IMR-90 (cell line): ENCODE results near the gene ZNF365. TPM values are rescaled to one million over a fixed set of nuclear protein-coding genes. Genes with fewer than 3 reads are reported as not detected.

ENCODE experiments used
- ATAC-seq: fragments of 200-7000 bp; cut with Tn5 transposase; 2 replicates; pipeline ENCODE4 v1.9.1; 2020; ENCODE audit warnings: low read depth, mild to moderate bottlenecking, moderate library complexity
- BruUV-seq: library from RNA; stranded (reverse); fragments of 400-500 nt; replicated peaks from 2 replicates; lab custom pipeline; 2021; lab: Mats Ljungman, UMichigan
- CTCF ChIA-PET: fragments of 300-600 bp; formaldehyde crosslinking; extraction: SDS; loops from one replicate; lab custom pipeline; 2021; ENCODE audit warnings: antibody characterized with exemption; lab: Yijun Ruan, JAX
- POLR2A ChIA-PET: fragments of 300-600 bp; sonication (Branson Sonifier 250); formaldehyde crosslinking; loops from one replicate; lab custom pipeline; 2022; ENCODE audit warnings: antibody characterized with exemption; ENCODE audit not compliant: unreplicated experiment; lab: Charles Lee
- DNase-seq: peaks from one replicate; pipeline ENCODE4 v3.0.0; 2013
- H2AFZ ChIP-seq: replicated peaks from 2 replicates; pipeline ENCODE3; 2013; ENCODE audit warnings: low read length, mild to moderate bottlenecking; ENCODE audit not compliant: poor library complexity
- H2AK5ac ChIP-seq: 2 replicates; pipeline ENCODE4 v1.6.1; 2013; ENCODE audit warnings: low read depth, low read length, inconsistent platforms
- H2AK9ac ChIP-seq: replicated peaks from 2 replicates; pipeline ENCODE3; 2013; ENCODE audit warnings: mild to moderate bottlenecking, low read depth, low read length, moderate library complexity; ENCODE audit not compliant: poor library complexity
- H2BK120ac ChIP-seq: 2 replicates; pipeline ENCODE4 v1.6.1; 2013; ENCODE audit warnings: low read depth, low read length, inconsistent platforms
- H2BK15ac ChIP-seq: 3 replicates; pipeline ENCODE4 v1.6.1; 2013; ENCODE audit warnings: low read depth, low read length, inconsistent platforms
- H2BK20ac ChIP-seq: 2 replicates; pipeline ENCODE4 v1.6.1; 2013; ENCODE audit warnings: low read depth, mild to moderate bottlenecking, inconsistent platforms, low read length, moderate library complexity
- H2BK5ac ChIP-seq: 2 replicates; pipeline ENCODE4 v1.6.1; 2013; ENCODE audit warnings: mild to moderate bottlenecking, low read depth, low read length, inconsistent platforms; ENCODE audit not compliant: poor library complexity, severe bottlenecking
- H3K14ac ChIP-seq: replicated peaks from 2 replicates; pipeline ENCODE4 v1.6.1; 2013; ENCODE audit warnings: low read depth, low read length, inconsistent platforms
- H3K18ac ChIP-seq: 2 replicates; pipeline ENCODE4 v1.6.1; 2013; ENCODE audit warnings: low read depth, low read length, control low read depth
- H3K23ac ChIP-seq: 2 replicates; pipeline ENCODE4 v1.6.1; 2013; ENCODE audit warnings: low read depth, low read length, inconsistent platforms
- H3K27ac ChIP-seq: 2 replicates; pipeline ENCODE4 v1.5.1; 2013; ENCODE audit warnings: mild to moderate bottlenecking, control low read depth, low read length; ENCODE audit not compliant: insufficient read depth
- H3K27me3 ChIP-seq: 2 replicates; pipeline ENCODE4 v1.6.1; 2013; ENCODE audit warnings: low read length; ENCODE audit not compliant: control insufficient read depth, insufficient read depth
- H3K36me3 ChIP-seq: 2 replicates; pipeline ENCODE4 v1.6.1; 2013; ENCODE audit warnings: low read length, mixed read lengths; ENCODE audit not compliant: control insufficient read depth, insufficient read depth
- H3K4ac ChIP-seq: 2 replicates; pipeline ENCODE4 v1.6.1; 2013; ENCODE audit warnings: low read depth, low read length, inconsistent platforms
- H3K4me1 ChIP-seq: 2 replicates; pipeline ENCODE4 v1.6.1; 2013; ENCODE audit warnings: low read length, mixed read lengths; ENCODE audit not compliant: control insufficient read depth, insufficient read depth
- H3K4me2 ChIP-seq: 2 replicates; pipeline ENCODE4 v1.6.1; 2013; ENCODE audit warnings: low read depth, mild to moderate bottlenecking, control low read depth, low read length, moderate library complexity
- H3K4me3 ChIP-seq: 2 replicates; pipeline ENCODE4 v1.5.1; 2013; ENCODE audit warnings: low read depth, mild to moderate bottlenecking, control low read depth, low read length, moderate library complexity; ENCODE audit not compliant: insufficient read depth
- H3K56ac ChIP-seq: 2 replicates; pipeline ENCODE4 v1.6.1; 2013; ENCODE audit warnings: low read length, inconsistent platforms; ENCODE audit not compliant: insufficient read depth; ENCODE audit errors: extremely low read depth
- H3K79me1 ChIP-seq, 2 experiments: 2 replicates each; pipeline ENCODE4 v1.6.1; 2013; ENCODE audit warnings: low read length in 2 of 2, inconsistent platforms in 1 of 2, low read depth in 1 of 2
- H3K9ac ChIP-seq: 2 replicates; pipeline ENCODE4 v1.6.1; 2013; ENCODE audit warnings: low read depth, low read length, control low read depth
- H3K9me1 ChIP-seq: 2 replicates; pipeline ENCODE4 v1.6.1; 2013; ENCODE audit warnings: low read length, inconsistent platforms; ENCODE audit not compliant: insufficient read depth
- H3K9me3 ChIP-seq: 2 replicates; pipeline ENCODE4 v1.6.1; 2013; ENCODE audit warnings: low read length; ENCODE audit not compliant: control insufficient read depth, insufficient read depth
- H4K20me1 ChIP-seq: 2 replicates; pipeline ENCODE4 v1.6.1; 2013; ENCODE audit warnings: low read length, inconsistent platforms; ENCODE audit not compliant: insufficient read depth
- H4K5ac ChIP-seq: 2 replicates; pipeline ENCODE4 v1.6.1; 2013; ENCODE audit warnings: mild to moderate bottlenecking, low read depth, low read length, control low read depth
- H4K8ac ChIP-seq, 2 experiments: 2 replicates each; pipeline ENCODE4 v1.6.1; 2013; ENCODE audit warnings: low read depth in 2 of 2, low read length in 2 of 2, control low read depth in 1 of 2, inconsistent platforms in 1 of 2
- H4K91ac ChIP-seq: 2 replicates; pipeline ENCODE4 v1.6.1; 2013; ENCODE audit warnings: low read depth, low read length, inconsistent platforms; ENCODE audit not compliant: insufficient read depth
- MAZ ChIP-seq: IDR thresholded peaks from 2 replicates; pipeline ENCODE4 v1.6.1; 2012; ENCODE audit warnings: low read depth, mild to moderate bottlenecking, low read length, improper control_type of control experiment, moderate library complexity, borderline replicate concordance
- MXI1 ChIP-seq: IDR thresholded peaks from 2 replicates; pipeline ENCODE4 v1.6.1; 2012; ENCODE audit warnings: low read depth, mild to moderate bottlenecking, low read length, moderate library complexity, borderline replicate concordance
- USF2 ChIP-seq: fragments of 150-350 bp; IDR thresholded peaks from 2 replicates; pipeline ENCODE4 v1.6.1; 2017; ENCODE audit warnings: mild to moderate bottlenecking, antibody characterized with exemption, low read length, low read depth
- WGBS, 2 experiments: methylation state at CpG; one replicate each; pipeline versions ENCODE4 v1.1.5 to v1.1.7; 2013; ENCODE audit warnings: missing lambda C conversion rate in 2 of 2; ENCODE audit not compliant: insufficient read length in 1 of 2; ENCODE audit errors: extremely low coverage in 2 of 2; 5-methylcytosine and 5-hydroxymethylcytosine counted together
- dilution Hi-C: fragments of 300-500 bp; cut with HindIII; formaldehyde crosslinking; loops from one replicate; pipeline ENCODE4 v1.14.3; 2018; ENCODE audit warnings: low sequenced_read_pairs; ENCODE audit not compliant: unreplicated experiment
- in situ Hi-C: fragments of 300-500 bp; cut with MboI; formaldehyde crosslinking; loops from 3 replicates; pipeline ENCODE4 v1.14.3; 2019; ENCODE audit warnings: low sequenced_read_pairs, inconsistent platforms, mixed read lengths
- intact Hi-C: fragments of 100-400 bp; cut with micrococcal nuclease; formaldehyde crosslinking; loops from 2 replicates; pipeline ENCODE4 v1.10.0; 2022
- polyA plus RNA-seq, 3 experiments: library from polyadenylated mRNA; depleted of rRNA; stranded (reverse); fragments of >200 nt; gene quantifications; 2 replicates each; pipeline ENCODE4 v1.2.3, GENCODE V29; 2012; ENCODE audit warnings: low replicate concordance in 1 of 3
- total RNA-seq: library from RNA; depleted of rRNA; stranded (reverse); fragments of >200 nt; gene quantifications from 2 replicates; pipeline ENCODE4 v1.2.3, GENCODE V29; 2012

The ZNF365 gene
- total and polyA plus RNA-seq, 2 of the 4 experiments (the other 2 are of a cell fraction): 1.2 to 3.2 TPM

DNA sequence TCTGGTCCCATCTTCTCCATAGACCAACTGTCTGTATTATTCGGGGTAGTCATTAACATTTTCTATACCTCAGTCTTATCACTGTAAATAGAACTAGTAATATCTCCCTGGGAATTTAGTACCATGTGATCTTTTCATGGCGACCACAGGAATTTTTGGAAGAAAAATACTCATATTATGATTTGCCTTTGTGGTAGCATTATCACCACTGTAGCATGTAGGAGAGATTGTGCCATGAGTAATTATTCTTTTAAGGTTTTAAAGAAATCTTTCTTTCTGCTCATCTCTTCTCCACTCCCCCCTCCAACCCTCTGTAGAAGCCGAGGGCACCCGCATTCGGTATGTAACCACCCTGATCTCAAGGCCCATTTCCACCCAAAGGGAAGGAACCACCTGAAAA is 25.0 kb downstream of the ZNF365 start:
- H3K4me1 ChIP-seq: peaks cover 4% of the 10 kb centered on the region; the same call in 1 of the 2 replicates
- no CpG with 5 or more reads among the region's 5 CpGs for WGBS, 2 experiments
- no peak overlapping the region for H2AK9ac ChIP-seq
- ATAC-seq (no peak; the same call in 1 of the 2 replicates), DNase-seq (peak; percentile 66)
- no peak overlapping the region for H3K4ac ChIP-seq
- in situ Hi-C loops: no loop called here
- TF ChIP-seq USF2: peak; percentile 26; the same call in 1 of the 2 replicates
- no peak for TF ChIP-seq MAZ
- TF ChIP-seq MXI1: no peak
- H3K4me2 ChIP-seq: no peak overlapping the region
- no peaks in the 10 kb centered on the region for H4K20me1 ChIP-seq
- H3K56ac ChIP-seq: no peak overlapping the region
- H3K14ac ChIP-seq: no peak overlapping the region
- no peak overlapping the region for H2AFZ ChIP-seq
- no peak overlapping the region for H3K27ac ChIP-seq
- H2AK5ac ChIP-seq: no peak overlapping the region
- intact Hi-C loops: no loop called here
- no peak overlapping the region for H4K8ac ChIP-seq
- H3K79me1 ChIP-seq: no peaks in the 10 kb centered on the region
- H3K4me3 ChIP-seq: no peak overlapping the region
- no peak overlapping the region for H2BK15ac ChIP-seq
- no peaks in the 10 kb centered on the region for H3K27me3 ChIP-seq
- no peak overlapping the region for H4K5ac ChIP-seq
- POLR2A ChIA-PET: no interaction called here
- H3K9me1 ChIP-seq: no peaks in the 10 kb centered on the region
- H4K91ac ChIP-seq: no peak overlapping the region
- CTCF ChIA-PET: no interaction called here
- dilution Hi-C loops: no loop called here
- H3K23ac ChIP-seq: no peak overlapping the region
- no peak overlapping the region for H2BK120ac ChIP-seq
- no peak overlapping the region for H3K9ac ChIP-seq
- no peak overlapping the region for H2BK5ac ChIP-seq
- no TSS peak for BruUV-seq
- no peak overlapping the region for H2BK20ac ChIP-seq
- H3K9me3 ChIP-seq: no peaks in the 10 kb centered on the region
- H3K36me3 ChIP-seq: no peaks in the 10 kb centered on the region
- H3K18ac ChIP-seq: no peak overlapping the region
